HG02840 (cell line): ENCODE data around the gene BMPR1A.
"Not testable (repeated sequence)": the region's sequence is repeated elsewhere in the genome, so short reads cannot be mapped to it uniquely, and the experiment has no call there.

ENCODE experiments used
- ATAC-seq: cut with Tn5 transposase; IDR thresholded peaks from one replicate; pipeline ENCODE4 v1.9.1; 2021; ENCODE audit warnings: mild to moderate bottlenecking, moderate library complexity, moderate number of reproducible peaks; ENCODE audit not compliant: unreplicated experiment, low FRiP score

The BMPR1A gene

DNA sequence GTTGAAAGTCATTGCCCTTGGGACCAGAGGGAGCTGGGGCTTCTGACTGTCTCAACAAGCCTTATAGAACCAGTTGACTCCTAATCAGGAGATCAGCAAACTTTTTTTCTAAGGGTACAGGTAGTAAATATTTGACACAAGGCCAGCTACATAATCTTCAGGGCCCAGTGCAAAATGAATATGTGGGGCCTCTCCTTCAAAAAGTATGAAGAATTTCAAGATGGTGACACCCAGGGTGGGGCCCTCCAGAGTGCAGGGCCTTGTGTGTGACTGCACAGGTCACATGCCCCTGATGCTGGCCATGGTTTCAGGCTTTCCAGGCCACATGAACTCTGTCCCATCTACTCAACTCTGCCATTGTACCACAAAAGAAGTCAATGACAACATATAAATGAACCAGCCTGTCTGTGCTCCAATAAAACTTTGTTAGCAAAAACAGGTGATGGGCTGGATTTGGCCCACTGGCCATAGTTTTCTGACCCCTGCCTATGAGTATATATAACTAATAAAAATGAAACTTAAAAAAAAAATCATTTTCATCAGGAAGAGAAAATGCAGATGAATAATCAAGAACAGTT is 194.9 kb downstream of the BMPR1A start:
- no peak for ATAC-seq

DNA sequence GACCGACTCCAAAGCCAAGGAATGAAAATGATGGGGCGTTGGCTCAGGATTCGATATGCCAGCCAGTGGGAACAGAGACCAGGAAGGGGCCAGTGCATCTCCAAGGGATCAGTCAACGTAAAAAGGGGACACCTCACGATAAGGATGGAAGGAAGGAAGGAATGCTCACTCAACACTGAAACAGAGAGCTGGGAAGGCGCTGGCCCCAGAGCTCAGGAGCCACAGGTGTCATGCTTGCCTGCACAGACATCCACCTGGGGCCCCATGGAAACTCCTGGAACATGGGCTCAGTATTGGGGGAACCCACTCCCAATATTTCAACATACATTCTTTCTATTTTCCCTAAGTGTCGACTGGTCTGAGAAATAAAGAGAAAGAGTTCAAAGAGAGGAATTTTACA is 195.7 kb downstream of the BMPR1A start:
- no peak for ATAC-seq

DNA sequence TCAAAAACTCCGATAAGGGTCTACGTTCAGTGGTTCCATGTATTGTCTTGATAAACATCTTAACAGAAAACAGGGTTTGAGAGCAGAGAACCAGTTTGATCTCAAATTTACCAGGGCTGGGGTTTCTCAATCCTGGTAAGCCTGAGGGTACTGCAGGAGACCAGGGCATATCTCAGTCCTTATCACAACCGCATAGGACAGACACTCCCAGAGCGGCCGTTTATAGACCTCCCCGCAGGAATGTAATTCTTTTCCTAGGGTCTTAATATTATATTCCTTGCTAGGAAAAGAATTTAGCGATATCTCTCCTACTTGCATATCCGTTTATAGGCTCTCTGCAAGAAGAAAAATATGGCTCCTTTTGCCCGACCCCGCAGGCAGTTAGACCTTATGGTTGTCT is 196.3 kb downstream of the BMPR1A start:
- not testable (repeated sequence) for ATAC-seq

DNA sequence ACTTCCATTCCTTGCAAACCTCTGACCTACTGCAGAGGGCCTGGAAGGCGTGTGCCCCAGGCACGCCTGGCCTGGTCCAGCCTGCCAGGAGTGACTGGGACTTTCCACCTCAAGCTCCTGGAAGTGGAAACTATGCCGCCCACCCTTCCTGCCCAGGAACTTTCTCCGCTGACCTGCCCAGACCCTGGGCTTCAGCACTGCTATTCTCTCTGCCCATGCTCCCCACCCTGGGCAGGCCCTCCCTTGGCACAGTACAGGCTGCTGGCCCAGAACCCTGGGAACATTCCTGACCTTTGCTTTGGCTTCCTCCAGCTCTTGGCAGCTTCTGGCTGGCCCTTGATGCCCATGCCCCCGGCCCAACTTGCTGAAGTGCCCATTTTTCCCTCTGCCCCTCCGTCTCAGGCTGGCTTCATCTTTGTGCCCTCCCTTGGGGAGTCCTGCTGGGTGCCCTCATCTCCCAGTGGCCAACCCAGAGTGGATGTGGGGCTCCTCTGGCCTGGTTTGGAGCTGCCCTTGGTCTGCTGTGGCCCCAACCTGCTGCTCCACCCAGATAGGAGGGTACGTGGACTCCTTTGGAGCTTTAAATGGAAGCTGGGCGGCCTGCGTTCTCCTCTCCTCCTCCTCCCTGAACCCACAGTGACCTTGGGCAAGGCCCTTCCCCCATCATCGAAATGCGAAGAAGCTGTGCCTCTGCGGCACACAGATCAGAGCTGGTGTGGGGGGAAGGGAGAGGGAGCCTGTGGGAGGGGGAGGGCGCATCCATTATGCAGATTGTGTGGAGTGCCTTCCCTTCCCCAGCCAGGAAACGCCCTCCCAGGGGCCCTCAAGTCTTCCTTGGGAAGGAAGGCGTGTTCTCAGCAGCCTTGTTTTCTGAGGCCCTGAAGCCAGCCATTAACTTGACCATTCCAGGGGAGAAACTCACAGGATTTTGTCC is 197.6 kb downstream of the BMPR1A start:
- no peak for ATAC-seq

DNA sequence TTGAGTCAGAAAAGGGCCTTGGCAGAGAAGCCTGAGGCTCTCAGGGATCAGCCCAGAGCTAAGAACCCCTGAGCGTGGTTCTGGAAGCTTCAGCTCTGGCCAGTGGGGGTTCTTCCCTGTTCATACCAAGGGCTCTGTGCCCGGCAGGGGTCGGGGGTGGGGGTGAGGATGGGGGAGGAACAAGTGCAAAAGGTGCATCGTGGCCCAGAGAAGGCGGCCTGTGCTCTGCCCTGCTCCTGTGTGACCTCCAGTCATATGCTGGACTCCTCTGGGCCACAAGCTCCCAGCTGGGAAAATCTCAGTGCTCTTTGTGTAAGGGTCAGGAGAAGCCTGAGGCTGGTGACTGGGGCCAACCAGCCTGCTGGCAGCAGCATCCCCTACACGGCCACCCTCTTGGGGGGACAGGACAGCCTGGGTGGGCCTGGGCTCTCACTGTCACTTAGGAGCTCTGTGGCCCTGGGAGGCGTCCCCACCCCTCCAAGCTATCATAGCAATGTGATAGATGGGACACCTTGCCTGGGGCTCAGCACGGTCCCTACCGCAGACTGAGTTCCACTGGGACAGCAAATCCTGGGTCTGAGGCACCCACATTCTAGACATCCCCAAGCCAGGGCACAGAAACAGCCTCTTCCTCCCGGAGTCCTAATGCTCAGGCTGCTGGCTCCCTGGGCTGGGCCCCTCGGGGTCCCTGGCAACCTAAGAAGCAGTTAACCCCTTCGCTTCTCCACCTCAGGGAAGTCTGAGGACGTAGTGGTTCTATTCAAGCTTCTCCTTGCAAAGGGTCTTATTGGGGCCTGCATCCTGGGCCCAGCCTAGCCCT is 198.5 kb downstream of the BMPR1A start:
- no peak for ATAC-seq

DNA sequence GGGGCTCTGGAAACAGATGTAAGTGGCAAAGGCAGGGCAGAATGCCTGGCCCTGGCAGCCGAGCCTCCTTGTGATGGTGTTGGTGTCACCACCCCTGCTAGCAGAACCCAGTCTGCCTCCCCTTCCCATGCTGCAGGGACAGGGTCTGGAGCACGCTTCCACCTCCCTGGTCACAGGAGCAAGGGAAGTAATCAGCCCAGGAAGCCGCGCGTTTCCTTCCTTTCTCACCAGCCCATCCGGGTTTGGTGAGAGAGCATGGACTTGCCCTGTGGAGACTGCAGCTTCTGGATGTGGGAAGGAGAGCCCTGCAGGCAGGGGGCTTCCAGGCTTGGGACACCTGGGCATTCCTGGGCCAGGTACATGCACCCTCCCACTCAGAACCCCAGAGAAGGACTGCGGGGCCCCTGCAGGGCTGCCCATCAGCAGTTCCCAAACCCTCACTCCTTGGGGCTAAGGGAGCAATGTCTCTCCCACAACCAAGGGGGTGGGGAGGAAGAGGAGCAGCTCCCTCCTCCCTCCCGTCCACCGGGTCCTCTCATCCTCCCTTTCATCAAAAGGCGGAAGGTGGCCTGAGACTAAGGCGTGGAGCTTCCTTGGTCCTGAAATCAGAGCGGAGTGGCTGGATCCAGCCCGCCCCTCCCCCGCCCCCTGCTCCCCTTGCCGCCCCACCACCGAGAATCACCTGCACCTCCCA is 199.2 kb downstream of the BMPR1A start:
- no peak for ATAC-seq

DNA sequence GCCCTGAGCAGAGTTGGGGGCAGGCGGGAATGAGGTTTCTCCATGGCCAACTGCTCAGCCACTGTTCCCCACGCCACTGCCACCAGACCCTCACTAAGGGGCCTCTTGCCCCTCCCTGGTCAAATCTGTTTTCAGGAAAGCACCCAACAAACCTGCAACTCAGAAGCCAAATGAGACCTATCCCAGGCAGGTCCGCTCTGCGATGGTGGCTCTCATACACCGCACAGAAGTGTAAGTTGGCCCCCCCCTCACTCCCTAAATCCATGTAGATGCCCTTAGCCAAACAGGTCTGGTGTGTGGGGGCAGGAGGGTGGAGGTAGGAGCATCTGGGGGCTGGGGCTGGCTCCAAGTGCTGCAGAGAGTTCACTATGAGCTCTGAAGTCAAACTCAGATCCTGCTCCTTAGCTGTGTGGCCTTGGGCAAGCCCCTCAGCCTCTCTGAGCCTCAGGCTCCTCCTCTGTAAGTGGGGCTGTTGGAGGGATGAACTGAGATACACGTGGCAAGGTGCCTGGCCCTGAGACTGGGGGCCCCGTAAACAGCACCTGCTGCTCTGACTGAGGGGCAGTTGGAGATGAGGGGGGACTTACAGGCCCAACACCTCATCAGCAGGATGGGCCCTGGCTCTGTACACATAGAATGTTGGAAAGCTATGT is 199.9 kb downstream of the BMPR1A start:
- ATAC-seq, result no peak

DNA sequence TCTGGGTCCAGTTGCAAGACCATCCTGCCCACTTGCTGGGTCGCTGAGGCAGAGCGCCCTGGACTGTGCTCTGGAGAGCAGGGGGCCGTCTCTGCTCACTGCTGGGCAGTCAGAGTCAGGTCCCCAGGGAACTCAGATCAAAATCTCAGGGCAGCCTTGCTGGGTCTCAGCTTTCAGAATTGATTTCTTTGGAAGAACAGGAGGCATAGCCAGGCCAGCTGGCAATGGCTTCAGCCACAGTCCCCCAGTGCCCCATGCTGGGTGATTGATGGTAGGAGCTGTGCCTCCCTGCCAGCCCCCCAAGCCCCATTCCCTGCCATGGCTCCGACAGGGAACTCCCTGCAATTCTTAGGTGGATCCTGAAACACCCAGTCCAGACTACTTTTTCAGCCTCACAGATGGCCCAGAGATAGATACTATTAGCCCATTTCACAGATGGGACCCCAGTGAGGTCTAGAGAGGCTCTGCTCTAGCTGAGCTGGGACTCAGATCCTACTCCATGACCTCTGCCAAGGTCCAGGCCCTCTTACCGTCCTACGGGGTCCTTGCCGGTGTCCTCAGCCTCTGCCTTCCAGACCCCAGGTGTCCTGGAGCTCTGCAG is 200.5 kb downstream of the BMPR1A start:
- ATAC-seq, result no peak

DNA sequence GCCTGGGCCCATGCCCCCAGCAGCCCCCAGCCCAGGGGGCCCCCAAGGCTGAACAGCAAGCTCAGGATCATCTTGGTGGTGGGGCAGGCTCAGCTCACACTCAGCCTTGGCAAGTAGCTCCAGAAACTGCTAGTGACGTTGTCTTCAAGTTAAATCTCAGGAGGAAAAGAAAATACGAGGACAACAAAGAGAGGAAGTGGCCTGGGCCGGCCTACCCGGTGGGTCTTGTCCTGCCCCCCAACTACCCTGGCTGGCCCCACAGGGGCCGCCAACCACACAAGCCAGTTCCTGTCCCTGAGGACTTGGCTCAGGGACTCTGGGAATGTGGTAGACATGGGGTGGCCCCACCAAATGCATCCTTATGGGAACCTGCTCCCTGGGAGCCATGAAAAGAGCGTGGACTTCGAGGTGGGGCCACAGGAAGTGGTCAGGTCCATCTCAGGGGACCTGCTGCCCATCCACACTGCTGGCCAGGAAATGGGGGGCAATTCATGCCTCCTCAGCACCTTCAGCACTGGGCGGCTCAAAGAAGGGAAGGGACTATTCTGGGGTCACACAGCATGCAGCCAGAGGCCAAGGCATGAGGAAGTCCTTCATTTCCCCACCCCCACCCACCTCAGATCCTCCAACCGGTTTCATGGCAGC is 201.2 kb downstream of the BMPR1A start, which contains the start of gene MMRN2:
Gene MMRN2 (minus strand): TSS at position 145 of the 645 bp plus-strand sequence. CDS start 74 bp downstream, at position 71.
- no peak for ATAC-seq

DNA sequence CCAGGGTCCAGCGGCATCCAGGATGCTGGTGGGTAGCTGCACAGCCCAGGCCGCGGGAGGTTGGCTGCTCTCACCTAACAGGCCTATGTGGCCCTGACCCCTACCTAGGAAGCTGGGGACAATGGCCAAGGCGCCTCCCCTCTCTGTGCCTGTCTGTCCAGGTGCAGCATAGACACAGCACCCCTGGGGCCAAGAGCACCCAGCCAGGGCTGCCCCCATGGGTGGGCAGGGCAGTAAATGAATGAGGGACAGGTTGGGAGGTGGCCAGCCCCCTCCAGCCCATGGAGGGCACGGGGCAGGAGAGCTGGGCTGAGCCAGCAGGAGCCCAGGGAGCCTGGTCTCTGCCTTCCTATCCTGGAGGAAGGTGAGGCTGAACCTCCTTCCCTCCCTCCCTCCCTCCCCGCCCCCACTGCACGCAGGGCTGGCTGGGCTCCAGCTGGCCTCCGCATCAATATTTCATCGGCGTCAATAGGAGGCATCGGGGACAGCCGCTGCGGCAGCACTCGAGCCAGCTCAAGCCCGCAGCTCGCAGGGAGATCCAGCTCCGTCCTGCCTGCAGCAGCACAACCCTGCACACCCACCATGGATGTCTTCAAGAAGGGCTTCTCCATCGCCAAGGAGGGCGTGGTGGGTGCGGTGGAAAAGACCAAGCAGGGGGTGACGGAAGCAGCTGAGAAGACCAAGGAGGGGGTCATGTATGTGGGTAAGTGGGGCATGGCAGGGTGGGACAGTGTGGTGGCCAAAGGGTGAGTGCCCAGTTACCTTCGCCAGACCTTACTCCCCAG is 201.9 kb downstream of the BMPR1A start, which contains the start of gene SNCG:
Gene SNCG (plus strand): TSS at position 484 of the 785 bp plus-strand sequence. CDS start 99 bp downstream, at position 583.
- ATAC-seq, result no peak

DNA sequence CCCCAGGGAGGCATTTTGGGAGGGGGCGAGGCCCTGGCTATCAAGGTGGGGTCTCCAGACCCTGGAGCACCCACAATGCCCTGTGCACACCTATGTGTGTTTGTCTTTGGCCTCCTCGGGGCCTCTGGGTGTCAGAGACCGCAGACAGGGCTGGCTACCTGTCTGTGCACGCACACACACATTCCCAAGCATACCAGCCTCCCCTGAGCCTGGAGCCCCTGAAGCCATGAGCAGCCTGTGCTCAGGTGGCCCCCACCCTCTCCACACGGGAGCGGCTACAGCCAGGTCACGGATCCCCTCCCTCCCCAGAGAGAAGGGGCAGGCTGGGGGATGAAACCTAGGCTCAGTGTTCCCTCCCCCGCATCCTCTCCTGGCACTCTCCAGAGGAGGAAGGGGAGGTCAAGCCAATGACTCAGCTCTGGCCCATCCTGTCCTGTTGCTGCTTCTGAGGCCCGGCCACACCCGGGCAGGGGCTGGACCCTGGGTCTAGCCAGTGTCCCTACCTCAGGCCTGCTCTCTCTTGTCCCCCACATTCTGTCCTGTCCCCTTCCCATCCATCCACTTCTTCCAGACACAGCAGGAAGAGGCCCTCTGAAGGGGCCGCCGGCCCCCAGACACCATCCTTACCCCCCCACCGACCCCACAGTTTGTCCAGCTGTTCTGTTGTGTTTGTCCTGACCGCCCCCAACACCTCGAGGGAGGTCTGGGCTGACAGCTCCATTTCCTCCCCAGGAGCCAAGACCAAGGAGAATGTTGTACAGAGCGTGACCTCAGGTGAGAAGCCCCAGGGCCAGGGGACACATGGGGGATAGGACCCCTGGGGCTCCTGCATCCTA is 202.7 kb downstream of the BMPR1A start:
- no peak for ATAC-seq

DNA sequence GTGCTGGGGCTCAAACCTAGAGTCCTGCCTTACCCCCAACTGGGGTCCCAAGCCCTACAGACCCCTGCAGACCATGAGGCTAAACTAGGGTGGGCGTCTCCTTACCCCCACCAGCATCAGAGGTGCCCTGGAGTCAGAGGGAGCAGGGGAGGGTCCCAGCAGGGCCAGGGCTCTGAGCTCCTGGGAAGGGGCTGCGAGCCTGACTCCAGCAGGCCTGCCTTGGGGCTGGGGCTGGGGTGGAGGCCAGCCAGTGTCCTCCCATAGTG is 203.3 kb downstream of the BMPR1A start:
- ATAC-seq, result no peak

DNA sequence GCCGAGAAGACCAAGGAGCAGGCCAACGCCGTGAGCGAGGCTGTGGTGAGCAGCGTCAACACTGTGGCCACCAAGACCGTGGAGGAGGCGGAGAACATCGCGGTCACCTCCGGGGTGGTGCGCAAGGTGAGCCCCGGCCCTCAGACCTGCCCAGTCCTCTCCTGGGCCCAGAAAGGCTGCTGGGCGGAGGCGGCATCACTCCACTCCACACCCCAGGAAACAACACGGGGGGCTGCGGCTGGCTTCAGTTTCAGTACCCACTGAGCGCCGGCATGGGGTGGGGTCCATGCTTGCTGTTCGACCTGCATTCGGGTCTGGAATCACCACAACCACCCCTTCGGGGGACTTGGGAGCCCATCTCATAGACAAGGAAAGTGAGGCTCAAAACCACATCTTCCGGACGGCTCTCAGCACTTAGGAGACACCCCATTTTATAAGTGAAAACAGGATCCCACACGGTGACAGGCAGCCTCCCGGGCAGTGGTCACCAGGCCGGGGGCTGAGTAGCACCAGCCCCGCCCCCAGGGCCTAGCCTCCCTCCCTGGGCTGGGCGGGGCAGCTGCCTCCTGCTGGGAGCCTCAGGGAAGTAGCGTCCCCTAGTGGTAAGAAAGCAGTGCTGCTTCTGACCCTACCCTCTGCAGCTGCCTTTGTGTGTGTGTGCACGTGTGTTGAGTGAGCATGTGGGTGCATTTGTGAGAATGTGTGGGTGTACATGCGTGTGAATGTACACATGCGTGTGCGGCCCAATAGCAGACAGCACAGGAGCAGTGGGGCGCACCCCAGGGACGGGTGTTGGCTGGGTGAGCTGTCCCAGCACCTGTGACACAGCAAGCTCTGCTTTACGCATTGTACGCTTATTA is 203.8 kb downstream of the BMPR1A start:
- no peak for ATAC-seq

DNA sequence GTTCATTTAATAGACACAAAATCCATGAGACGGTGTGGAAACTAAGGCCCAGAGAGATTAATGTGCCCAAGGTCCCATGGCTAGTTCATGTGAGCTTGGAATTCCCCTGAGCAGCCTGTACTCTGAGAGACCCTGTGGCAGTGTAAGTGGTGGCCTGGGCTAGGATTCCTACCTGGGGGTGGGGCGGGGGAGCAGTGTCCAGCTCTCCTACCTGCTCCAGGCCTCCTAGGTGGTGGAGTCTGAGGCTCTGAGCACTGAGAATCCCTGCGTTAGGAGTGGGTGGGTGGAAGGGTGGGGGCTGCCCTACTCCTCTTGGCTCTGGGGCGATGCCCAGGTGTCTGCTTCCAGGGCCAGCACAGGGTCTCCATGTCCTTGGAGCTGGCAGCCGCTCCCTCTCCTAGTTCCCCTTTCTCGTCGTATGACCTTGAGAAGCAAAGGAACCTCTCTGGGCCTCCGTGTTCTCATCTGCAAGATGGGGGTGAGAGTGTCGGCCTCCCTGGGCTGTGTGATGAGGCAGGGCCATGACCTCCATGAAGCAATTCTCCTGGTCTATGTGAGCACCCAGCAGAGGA is 204.5 kb downstream of the BMPR1A start:
- ATAC-seq, result no peak

DNA sequence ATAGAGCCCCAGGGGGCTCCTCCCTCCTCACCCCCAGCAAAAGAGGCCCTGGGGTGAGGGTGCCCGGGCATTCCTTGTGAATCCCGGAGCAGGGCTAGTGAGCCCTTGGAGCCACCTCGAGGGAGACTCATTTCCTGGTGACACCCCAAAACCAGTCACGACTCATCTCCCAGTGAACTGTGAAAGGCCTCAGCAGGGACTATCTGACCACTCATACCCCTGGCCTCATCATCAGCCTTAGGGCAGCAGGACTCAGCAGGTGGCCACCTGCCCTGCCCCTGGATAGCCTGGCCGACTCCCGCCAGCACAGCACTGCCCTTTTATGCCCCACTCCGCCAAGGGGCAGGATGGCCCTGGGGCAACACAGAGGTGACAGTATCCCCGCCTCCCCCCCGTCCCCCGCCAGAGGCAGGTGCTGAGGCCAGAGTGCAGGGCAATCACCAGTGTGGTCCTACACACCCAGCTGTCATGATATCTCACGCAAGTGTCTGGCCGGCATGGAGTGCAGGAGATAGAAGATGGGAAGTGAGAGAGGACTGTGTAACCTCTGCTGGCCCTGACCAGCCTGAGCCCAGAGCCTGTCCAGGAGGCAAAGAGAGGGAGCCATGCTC is 205.2 kb downstream of the BMPR1A start:
- no peak for ATAC-seq
